HG03095 (cell line): Measurements from ENCODE around the gene DLL4.
"Not testable (repeated sequence)": the region's sequence is repeated elsewhere in the genome, so short reads cannot be mapped to it uniquely, and the experiment has no call there.

Experiments used
- ATAC-seq: cut with Tn5 transposase; IDR thresholded peaks from one replicate; pipeline ENCODE4 v1.9.1; 2021; ENCODE audit warnings: moderate library complexity; ENCODE audit not compliant: unreplicated experiment

DLL4 gene

DNA sequence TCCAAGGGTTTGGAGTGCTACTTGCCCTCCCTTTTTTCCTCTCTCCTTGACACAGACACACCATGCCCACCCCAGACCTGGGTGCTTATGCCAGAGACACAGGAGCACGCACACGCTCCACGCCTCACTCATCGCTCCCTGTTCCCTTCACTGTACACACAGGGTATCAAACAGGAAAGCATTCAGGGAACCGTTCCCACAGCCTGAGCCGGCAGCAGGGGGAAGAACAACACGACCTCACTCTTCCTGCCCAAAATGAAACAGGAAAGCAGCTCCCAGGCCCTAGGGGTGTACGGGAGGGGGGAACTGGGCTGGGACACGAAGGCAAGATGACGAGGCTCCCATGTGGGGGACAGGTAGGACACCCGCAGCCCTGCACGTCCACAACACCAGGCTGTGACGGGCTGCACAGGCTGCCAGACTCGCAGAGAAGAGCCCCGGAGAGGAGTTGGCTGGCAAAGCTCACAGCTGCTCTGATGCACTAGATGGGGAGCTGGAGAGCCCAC lies 11.2 kb downstream of the DLL4 start:
- ATAC-seq, result no peak

DNA sequence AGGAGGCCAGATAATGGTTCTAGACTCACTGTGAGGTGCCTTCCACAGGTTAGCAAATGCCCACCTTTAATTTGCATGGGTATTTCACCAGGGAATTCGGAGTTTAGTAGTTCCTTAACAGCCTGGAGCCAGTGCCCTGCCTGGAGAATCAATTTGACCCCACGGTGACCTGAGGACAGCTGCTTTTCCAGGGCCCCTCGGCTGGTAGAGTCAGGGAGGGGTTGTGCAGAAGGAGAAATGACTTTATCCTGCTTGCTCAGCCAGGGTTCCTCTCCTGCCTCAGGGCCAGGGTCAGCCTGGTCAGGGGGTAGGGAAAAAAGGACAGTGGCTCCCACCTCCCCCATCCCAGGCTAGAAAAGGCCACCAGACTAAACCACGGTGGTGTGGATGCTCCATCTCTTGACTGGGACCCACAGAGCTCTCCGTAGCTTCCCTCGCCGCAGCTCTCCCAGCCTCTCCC lies 12.0 kb downstream of the DLL4 start:
- ATAC-seq, result no peak

DNA sequence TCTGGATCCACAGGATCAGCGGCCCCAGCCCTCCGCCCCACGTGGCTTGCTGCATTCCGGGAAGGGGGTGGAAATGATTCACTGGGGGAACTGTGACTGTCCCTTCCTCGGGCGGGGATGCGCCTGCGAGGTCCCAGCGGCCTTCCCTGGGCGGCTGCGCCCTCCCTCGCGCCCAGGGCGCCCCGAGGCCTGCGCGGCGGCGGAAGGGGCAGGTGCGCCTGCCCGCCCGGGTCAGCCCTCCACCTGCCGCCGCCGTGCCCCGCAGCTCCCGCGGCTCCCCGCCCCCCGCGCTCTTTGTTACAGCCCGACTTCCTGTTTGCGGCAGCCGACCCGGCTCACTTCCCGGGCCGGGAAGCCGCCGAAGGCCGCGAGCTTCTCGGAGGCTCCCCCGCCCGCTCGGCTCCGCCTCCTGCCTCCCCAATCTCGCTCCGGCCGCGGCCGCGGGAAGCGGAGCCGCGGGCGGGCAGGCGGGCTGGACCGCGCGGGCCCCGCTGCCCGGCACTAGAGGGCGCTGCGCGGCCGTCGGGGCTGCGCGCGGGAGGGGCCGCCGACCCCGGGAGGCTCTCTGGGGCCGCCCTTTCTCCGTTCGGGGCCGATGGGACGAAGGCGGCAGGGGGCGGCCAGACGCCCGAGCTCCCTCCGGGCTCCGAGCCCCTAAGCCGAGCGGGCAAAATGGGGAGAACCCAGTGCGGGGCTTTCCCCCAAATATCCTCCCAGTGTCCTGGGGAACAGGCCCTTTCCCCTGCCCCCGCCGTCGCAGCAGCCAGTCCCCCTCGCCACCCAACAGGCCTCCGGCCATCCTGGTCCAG lies 12.6 kb downstream of the DLL4 start:
- ATAC-seq, result peak; percentile 63

GRCh38 chr15:40942337-40942854 lies 13.3 kb downstream of the DLL4 start:
- no peak for ATAC-seq

- ATAC-seq, result no peak
These were observed 13.7 kb downstream of the DLL4 start for GRCh38 chr15:40942878-40943277.

- ATAC-seq, result no peak
These were observed 14.7 kb downstream of the DLL4 start for GRCh38 chr15:40943764-40944365.

- ATAC-seq, result no peak
These were observed 15.6 kb downstream of the DLL4 start for GRCh38 chr15:40944510-40945296.

- ATAC-seq, result no peak
These were observed 19.8 kb downstream of the DLL4 start for GRCh38 chr15:40948706-40949473.

GRCh38 chr15:40949756-40950207 lies 20.6 kb downstream of the DLL4 start:
- no peak for ATAC-seq

- ATAC-seq, result no peak
These were observed 22.6 kb downstream of the DLL4 start for GRCh38 chr15:40951764-40952163.

GRCh38 chr15:40952301-40952900 lies 23.3 kb downstream of the DLL4 start:
- no peak for ATAC-seq

GRCh38 chr15:40952901-40953712 lies 24.0 kb downstream of the DLL4 start, which contains the start of gene CHAC1:
Gene CHAC1, plus strand, starts transcription at chr15:40953471. Its CDS starts 113 bp downstream, at chr15:40953584.
- ATAC-seq, result peak; percentile 88

GRCh38 chr15:40953713-40954074 lies 24.6 kb downstream of the DLL4 start:
- ATAC-seq, result no peak

GRCh38 chr15:40954158-40954848 lies 25.2 kb downstream of the DLL4 start:
- not testable (repeated sequence) for ATAC-seq

- ATAC-seq, result no peak
These were observed 26.2 kb downstream of the DLL4 start for GRCh38 chr15:40955141-40955903.

- ATAC-seq, result no peak
These were observed 26.9 kb downstream of the DLL4 start for GRCh38 chr15:40955930-40956540.

GRCh38 chr15:40956541-40956982 lies 27.4 kb downstream of the DLL4 start:
- ATAC-seq, result no peak
